Measurements from ENCODE around the gene SMCO4.

The SMCO4 gene

GRCh38 chr11:93526346-93526633 is 16.9 kb downstream of the SMCO4 start:
- Histone ChIP-seq H3K4me1 (ENCODE audit: insufficient read depth, low read length) (peaks cover 25% of the 10 kb centered on the region), H3K27me3 (ENCODE audit: insufficient read depth, low read length) (no peaks in the 10 kb centered on the region), H3K9me3 (ENCODE audit: insufficient read depth, low read depth, low read length) (no peaks in the 10 kb centered on the region), H3K27ac (ENCODE audit: low read length) (no peak overlapping the region), H3K9ac (ENCODE audit: low read depth, low read length) (no peak overlapping the region), H3K4me3 (ENCODE audit: low read length) (no peak overlapping the region), H3K36me3 (ENCODE audit: insufficient read depth, low read depth, low read length) (no peaks in the 10 kb centered on the region)

- Histone ChIP-seq H3K4me3 (ENCODE audit: low read length) (no peak overlapping the region), H3K4me1 (ENCODE audit: insufficient read depth, low read length) (peaks cover 29% of the 10 kb centered on the region), H3K9ac (ENCODE audit: low read depth, low read length) (no peak overlapping the region), H3K27me3 (ENCODE audit: insufficient read depth, low read length) (no peaks in the 10 kb centered on the region), H3K27ac (ENCODE audit: low read length) (no peak overlapping the region), H3K36me3 (ENCODE audit: insufficient read depth, low read depth, low read length) (no peaks in the 10 kb centered on the region), H3K9me3 (ENCODE audit: insufficient read depth, low read depth, low read length) (no peaks in the 10 kb centered on the region)
Measured at GRCh38 chr11:93525601-93526345, 17.4 kb downstream of the SMCO4 start.

- H3K27me3 ChIP-seq (ENCODE audit: insufficient read depth, low read length): no peaks in the 10 kb centered on the region
- H3K4me1 ChIP-seq (ENCODE audit: insufficient read depth, low read length): peaks cover 25% of the 10 kb centered on the region
- H3K4me3 ChIP-seq (ENCODE audit: low read length): no peak overlapping the region
- no peaks in the 10 kb centered on the region for H3K9me3 ChIP-seq (ENCODE audit: insufficient read depth, low read depth, low read length)
- no peak overlapping the region for H3K9ac ChIP-seq (ENCODE audit: low read depth, low read length)
- no peaks in the 10 kb centered on the region for H3K36me3 ChIP-seq (ENCODE audit: insufficient read depth, low read depth, low read length)
- H3K27ac ChIP-seq (ENCODE audit: low read length): no peak overlapping the region
Measured at GRCh38 chr11:93524858-93525257, 18.3 kb downstream of the SMCO4 start.

GRCh38 chr11:93524173-93524536 is 19.0 kb downstream of the SMCO4 start:
- Histone ChIP-seq H3K27me3 (ENCODE audit: insufficient read depth, low read length) (no peaks in the 10 kb centered on the region), H3K27ac (ENCODE audit: low read length) (no peak overlapping the region), H3K9me3 (ENCODE audit: insufficient read depth, low read depth, low read length) (no peaks in the 10 kb centered on the region), H3K4me3 (ENCODE audit: low read length) (no peak overlapping the region), H3K9ac (ENCODE audit: low read depth, low read length) (no peak overlapping the region; the same call in 1 of the 2 replicates), H3K4me1 (ENCODE audit: insufficient read depth, low read length) (peaks cover 22% of the 10 kb centered on the region), H3K36me3 (ENCODE audit: insufficient read depth, low read depth, low read length) (no peaks in the 10 kb centered on the region)

- H3K9me3 ChIP-seq (ENCODE audit: insufficient read depth, low read depth, low read length): no peaks in the 10 kb centered on the region
- H3K4me1 ChIP-seq (ENCODE audit: insufficient read depth, low read length): peaks cover 20% of the 10 kb centered on the region
- no peak overlapping the region for H3K9ac ChIP-seq (ENCODE audit: low read depth, low read length)
- no peak overlapping the region for H3K4me3 ChIP-seq (ENCODE audit: low read length)
- H3K36me3 ChIP-seq (ENCODE audit: insufficient read depth, low read depth, low read length): no peaks in the 10 kb centered on the region
- no peak overlapping the region for H3K27ac ChIP-seq (ENCODE audit: low read length)
- H3K27me3 ChIP-seq (ENCODE audit: insufficient read depth, low read length): no peaks in the 10 kb centered on the region
Measured at GRCh38 chr11:93520726-93521509, 22.3 kb downstream of the SMCO4 start.

GRCh38 chr11:93519179-93519578 is 24.0 kb downstream of the SMCO4 start:
- H3K9ac ChIP-seq (ENCODE audit: low read depth, low read length): no peak overlapping the region
- no peaks in the 10 kb centered on the region for H3K9me3 ChIP-seq (ENCODE audit: insufficient read depth, low read depth, low read length)
- no peak overlapping the region for H3K27ac ChIP-seq (ENCODE audit: low read length)
- H3K27me3 ChIP-seq (ENCODE audit: insufficient read depth, low read length): no peaks in the 10 kb centered on the region
- peaks cover 25% of the 10 kb centered on the region for H3K4me1 ChIP-seq (ENCODE audit: insufficient read depth, low read length)
- no peak overlapping the region for H3K4me3 ChIP-seq (ENCODE audit: low read length)
- H3K36me3 ChIP-seq (ENCODE audit: insufficient read depth, low read depth, low read length): no peaks in the 10 kb centered on the region

- Histone ChIP-seq H3K9ac (ENCODE audit: low read depth, low read length) (no peak overlapping the region), H3K36me3 (ENCODE audit: insufficient read depth, low read depth, low read length) (no peaks in the 10 kb centered on the region), H3K27ac (ENCODE audit: low read length) (no peak overlapping the region), H3K27me3 (ENCODE audit: insufficient read depth, low read length) (no peaks in the 10 kb centered on the region), H3K4me3 (ENCODE audit: low read length) (no peak overlapping the region), H3K9me3 (ENCODE audit: insufficient read depth, low read depth, low read length) (no peaks in the 10 kb centered on the region), H3K4me1 (ENCODE audit: insufficient read depth, low read length) (peaks cover 25% of the 10 kb centered on the region)
Measured at GRCh38 chr11:93518081-93518480, 25.1 kb downstream of the SMCO4 start.

GRCh38 chr11:93517611-93518010 is 25.6 kb downstream of the SMCO4 start:
- H3K4me1 ChIP-seq (ENCODE audit: insufficient read depth, low read length): peaks cover 23% of the 10 kb centered on the region
- H3K9ac ChIP-seq (ENCODE audit: low read depth, low read length): no peak overlapping the region
- H3K4me3 ChIP-seq (ENCODE audit: low read length): no peak overlapping the region
- H3K27me3 ChIP-seq (ENCODE audit: insufficient read depth, low read length): no peaks in the 10 kb centered on the region
- no peaks in the 10 kb centered on the region for H3K9me3 ChIP-seq (ENCODE audit: insufficient read depth, low read depth, low read length)
- H3K36me3 ChIP-seq (ENCODE audit: insufficient read depth, low read depth, low read length): no peaks in the 10 kb centered on the region
- no peak overlapping the region for H3K27ac ChIP-seq (ENCODE audit: low read length)

GRCh38 chr11:93517041-93517440 is 26.1 kb downstream of the SMCO4 start:
- no peak overlapping the region for H3K4me3 ChIP-seq (ENCODE audit: low read length)
- H3K9me3 ChIP-seq (ENCODE audit: insufficient read depth, low read depth, low read length): no peaks in the 10 kb centered on the region
- no peaks in the 10 kb centered on the region for H3K36me3 ChIP-seq (ENCODE audit: insufficient read depth, low read depth, low read length)
- peaks cover 17% of the 10 kb centered on the region for H3K4me1 ChIP-seq (ENCODE audit: insufficient read depth, low read length)
- no peak overlapping the region for H3K27ac ChIP-seq (ENCODE audit: low read length)
- no peak overlapping the region for H3K9ac ChIP-seq (ENCODE audit: low read depth, low read length)
- H3K27me3 ChIP-seq (ENCODE audit: insufficient read depth, low read length): no peaks in the 10 kb centered on the region

- no peaks in the 10 kb centered on the region for H3K36me3 ChIP-seq (ENCODE audit: insufficient read depth, low read depth, low read length)
- peaks cover 10% of the 10 kb centered on the region for H3K4me1 ChIP-seq (ENCODE audit: insufficient read depth, low read length)
- H3K9ac ChIP-seq (ENCODE audit: low read depth, low read length): no peak overlapping the region
- H3K4me3 ChIP-seq (ENCODE audit: low read length): no peak overlapping the region
- H3K27ac ChIP-seq (ENCODE audit: low read length): no peak overlapping the region
- no peaks in the 10 kb centered on the region for H3K27me3 ChIP-seq (ENCODE audit: insufficient read depth, low read length)
- no peaks in the 10 kb centered on the region for H3K9me3 ChIP-seq (ENCODE audit: insufficient read depth, low read depth, low read length)
Measured at GRCh38 chr11:93515441-93516025, 27.7 kb downstream of the SMCO4 start.

- Histone ChIP-seq H3K4me1 (ENCODE audit: insufficient read depth, low read length) (peaks cover 10% of the 10 kb centered on the region), H3K27me3 (ENCODE audit: insufficient read depth, low read length) (no peaks in the 10 kb centered on the region), H3K4me3 (ENCODE audit: low read length) (no peak overlapping the region), H3K9ac (ENCODE audit: low read depth, low read length) (no peak overlapping the region), H3K9me3 (ENCODE audit: insufficient read depth, low read depth, low read length) (no peaks in the 10 kb centered on the region), H3K27ac (ENCODE audit: low read length) (no peak overlapping the region), H3K36me3 (ENCODE audit: insufficient read depth, low read depth, low read length) (no peaks in the 10 kb centered on the region)
Measured at GRCh38 chr11:93514712-93515111, 28.5 kb downstream of the SMCO4 start.

- Histone ChIP-seq H3K27ac (ENCODE audit: low read length) (no peak overlapping the region), H3K36me3 (ENCODE audit: insufficient read depth, low read depth, low read length) (no peaks in the 10 kb centered on the region), H3K9me3 (ENCODE audit: insufficient read depth, low read depth, low read length) (no peaks in the 10 kb centered on the region), H3K4me1 (ENCODE audit: insufficient read depth, low read length) (peaks cover 10% of the 10 kb centered on the region), H3K27me3 (ENCODE audit: insufficient read depth, low read length) (no peaks in the 10 kb centered on the region), H3K4me3 (ENCODE audit: low read length) (no peak overlapping the region), H3K9ac (ENCODE audit: low read depth, low read length) (no peak overlapping the region)
Measured at GRCh38 chr11:93513772-93514171, 29.4 kb downstream of the SMCO4 start.

Measured in iPS-20b (cell line).